Thyroid gland (tissue), 4 donors: Measurements from ENCODE around the gene MAP1LC3B2. TPM values are rescaled to one million over a fixed set of nuclear protein-coding genes. Genes with fewer than 3 reads are reported as not detected.

Experiments
- DNase-seq, 2 donors: peaks; one replicate each; pipeline ENCODE4 v3.0.0-alpha.2; 2019
- H3K27ac ChIP-seq, 3 donors: fragments of 200-600 bp; sonication (generic); 1 replicate in 2 of 3; 2 replicates in 1 of 3; pipeline ENCODE4 v1.5.1; 2016 to 2019; ENCODE audit warnings: mild to moderate bottlenecking in 1 of 3, moderate library complexity in 1 of 3
- H3K27me3 ChIP-seq: fragments of 200-600 bp; sonication (generic); one replicate; pipeline ENCODE4 v1.5.1; 2019
- H3K36me3 ChIP-seq, 2 donors: fragments of 200-600 bp; sonication (generic); one replicate each; pipeline ENCODE4 v1.5.1; 2016 to 2019
- H3K4me1 ChIP-seq, 2 donors: fragments of 200-600 bp; sonication (generic); one replicate each; pipeline ENCODE4 v1.5.1; 2017 to 2019
- H3K4me3 ChIP-seq, 3 donors: fragments of 200-600 bp; sonication (generic); replicated peaks in 1 of 3; 1 replicate in 2 of 3; 2 replicates in 1 of 3; pipeline ENCODE4 v1.5.1; 2016; ENCODE audit warnings: mild to moderate bottlenecking in 1 of 3
- H3K9me3 ChIP-seq: fragments of 200-600 bp; sonication (generic); one replicate; pipeline ENCODE4 v1.5.1; 2017
- CTCF ChIP-seq, 6 experiments: fragments of 200-600 bp in 3 of 6; fragments of 450-650 bp in 3 of 6; sonication (generic) in 3 of 6; IDR thresholded peaks; one replicate each; pipeline ENCODE4 v1.5.1; 2016 to 2019; ENCODE audit warnings: antibody characterized with exemption in 6 of 6, mild to moderate bottlenecking in 2 of 6, inconsistent platforms in 1 of 6, moderate library complexity in 1 of 6
- POLR2A ChIP-seq, 2 donors: fragments of 450-650 bp; IDR thresholded peaks; one replicate each; pipeline ENCODE4 v1.6.1; 2017; ENCODE audit warnings: antibody characterized with exemption in 2 of 2, mild to moderate bottlenecking in 2 of 2, moderate library complexity in 1 of 2
- WGBS, 2 donors: methylation state at CpG; one replicate each; pipeline ENCODE4 v1.1.5; 2017; 5-methylcytosine and 5-hydroxymethylcytosine counted together
- intact Hi-C: fragments of 100-400 bp; cut with DNase I; formaldehyde crosslinking; loops from one replicate; pipeline ENCODE4 v1.15.1; 2023
- total RNA-seq, 4 donors: library from RNA; depleted of rRNA; stranded (reverse); fragments of >200 nt; gene quantifications; one replicate each; pipeline ENCODE4 v1.2.3, GENCODE V29; 2016

MAP1LC3B2 gene
- total RNA-seq, 4 donors from 2014 or later = 1.6 TPM; not detected in 3

GRCh38 chr12:116583129-116583694 is 24.0 kb downstream of the MAP1LC3B2 start:
- WGBS, 2 donors = 84 to 88% methylated on average over 6 of the region's 6 CpGs
- TF ChIP-seq CTCF (IDR thresholded peaks at IDR 0.05) (no peak), POLR2A (IDR thresholded peaks at IDR 0.05) (no peak)
- intact Hi-C loops = no loop called here
- no peak for DNase-seq
- Histone ChIP-seq H3K9me3 (no peaks in the 10 kb centered on the region), H3K27me3 (no peaks in the 10 kb centered on the region), H3K27ac (no peak overlapping the region), H3K36me3 (no peaks in the 10 kb centered on the region), H3K4me3 (no peak overlapping the region), H3K4me1 (peaks cover 0 to 8% of the 10 kb centered on the region in 2 donors)

DNA sequence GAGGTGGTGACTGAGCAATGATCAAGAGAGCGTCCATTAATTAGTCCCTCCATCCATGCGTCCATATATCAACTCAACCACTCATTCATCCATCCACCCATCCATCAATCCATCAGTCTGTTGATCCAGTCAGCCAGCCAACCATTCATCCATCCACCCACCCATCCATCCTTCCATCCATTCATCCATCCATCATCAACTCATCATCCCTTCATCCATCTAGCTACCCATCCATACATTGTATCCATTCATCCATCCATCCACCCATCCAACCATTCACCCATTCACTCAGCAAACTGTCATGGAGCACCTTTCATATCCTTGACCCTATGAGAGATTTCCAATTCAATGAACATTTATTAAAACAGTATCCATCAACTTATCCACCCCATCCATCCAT is 28.1 kb downstream of the MAP1LC3B2 start:
- 93 to 96% methylated on average over 2 of the region's 2 CpGs for WGBS, 2 donors
- Histone ChIP-seq H3K27ac (no peak overlapping the region), H3K4me1 (peaks cover 6 to 16% of the 10 kb centered on the region in 2 donors), H3K4me3 (no peak overlapping the region), H3K9me3 (no peaks in the 10 kb centered on the region), H3K36me3 (no peaks in the 10 kb centered on the region), H3K27me3 (no peaks in the 10 kb centered on the region)
- DNase-seq = no peak
- intact Hi-C loops = no loop called here
- TF ChIP-seq POLR2A (IDR thresholded peaks at IDR 0.05) (no peak), CTCF (IDR thresholded peaks at IDR 0.05) (no peak)

- intact Hi-C loops = no loop called here
- no peak for DNase-seq
- H3K36me3 ChIP-seq = no peaks in the 10 kb centered on the region
- H3K27ac ChIP-seq = no peak overlapping the region
- TF ChIP-seq POLR2A (IDR thresholded peaks at IDR 0.05) (no peak), CTCF (IDR thresholded peaks at IDR 0.05) (no peak)
- no peak overlapping the region for H3K4me3 ChIP-seq
- WGBS, 2 donors = 97% methylated on average over 5 of the region's 5 CpGs
- H3K27me3 ChIP-seq = no peaks in the 10 kb centered on the region
- H3K4me1 ChIP-seq = peaks cover 14 to 17% of the 10 kb centered on the region in 2 donors
- H3K9me3 ChIP-seq = no peaks in the 10 kb centered on the region
Observed at GRCh38 chr12:116588390-116589028, 29.3 kb downstream of the MAP1LC3B2 start.

GRCh38 chr12:116589581-116589980 is 30.4 kb downstream of the MAP1LC3B2 start:
- intact Hi-C loops = no loop called here
- Histone ChIP-seq H3K9me3 (no peaks in the 10 kb centered on the region), H3K4me3 (no peak overlapping the region), H3K4me1 (peaks cover 14 to 20% of the 10 kb centered on the region in 2 donors), H3K27me3 (no peaks in the 10 kb centered on the region), H3K27ac (no peak overlapping the region), H3K36me3 (no peaks in the 10 kb centered on the region)
- WGBS, 2 donors = 93% methylated on average over 9 of the region's 9 CpGs
- no peak for TF ChIP-seq POLR2A (IDR thresholded peaks at IDR 0.05)
- no peak for TF ChIP-seq CTCF (IDR thresholded peaks at IDR 0.05)
- DNase-seq = no peak

- no peaks in the 10 kb centered on the region for H3K36me3 ChIP-seq
- intact Hi-C loops = loop anchor here (10.0 kb wide), 1 partner anchor 46 kb away; no protein-coding TSS in a partner anchor
- no peak overlapping the region for H3K27ac ChIP-seq
- peaks cover 23 to 28% of the 10 kb centered on the region in 2 donors for H3K4me1 ChIP-seq
- WGBS, 2 donors = 20 to 30% methylated on average over 1 of the region's 1 CpG
- H3K9me3 ChIP-seq = no peaks in the 10 kb centered on the region
- peak in 1 of 6 experiments; percentile 4 for TF ChIP-seq CTCF (IDR thresholded peaks at IDR 0.05)
- no peak for TF ChIP-seq POLR2A (IDR thresholded peaks at IDR 0.05)
- H3K27me3 ChIP-seq = no peaks in the 10 kb centered on the region
- DNase-seq = no peak
- H3K4me3 ChIP-seq = no peak overlapping the region
Observed at GRCh38 chr12:116590561-116590960, 31.4 kb downstream of the MAP1LC3B2 start.
